Esophagus muscularis mucosa (tissue), 4 donors: ENCODE results near the gene NPPB.
A peak's percentile ranks its signal among the peaks of the same experiment; 100 is the strongest.

Experiments
- EP300 ChIP-seq: sonication (generic); formaldehyde crosslinking; IDR thresholded peaks from one replicate; pipeline ENCODE4 v1.6.1; 2017; ENCODE audit warnings: antibody characterized with exemption
- POLR2A ChIP-seq: fragments of 450-650 bp; IDR thresholded peaks from one replicate; pipeline ENCODE4 v1.6.1; 2017; ENCODE audit warnings: antibody characterized with exemption, moderate library complexity, mild to moderate bottlenecking, low read depth
- TF ChIP-seq, protein P1 (sequence below), 3 experiments: fragments of 200-600 bp in 2 of 3; fragments of 450-650 bp in 1 of 3; sonication (generic) in 2 of 3; IDR thresholded peaks; one replicate each; pipeline ENCODE4 v1.5.1; 2017 to 2019; ENCODE audit warnings: antibody characterized with exemption in 3 of 3, mild to moderate bottlenecking in 2 of 3, moderate library complexity in 1 of 3

DNA sequence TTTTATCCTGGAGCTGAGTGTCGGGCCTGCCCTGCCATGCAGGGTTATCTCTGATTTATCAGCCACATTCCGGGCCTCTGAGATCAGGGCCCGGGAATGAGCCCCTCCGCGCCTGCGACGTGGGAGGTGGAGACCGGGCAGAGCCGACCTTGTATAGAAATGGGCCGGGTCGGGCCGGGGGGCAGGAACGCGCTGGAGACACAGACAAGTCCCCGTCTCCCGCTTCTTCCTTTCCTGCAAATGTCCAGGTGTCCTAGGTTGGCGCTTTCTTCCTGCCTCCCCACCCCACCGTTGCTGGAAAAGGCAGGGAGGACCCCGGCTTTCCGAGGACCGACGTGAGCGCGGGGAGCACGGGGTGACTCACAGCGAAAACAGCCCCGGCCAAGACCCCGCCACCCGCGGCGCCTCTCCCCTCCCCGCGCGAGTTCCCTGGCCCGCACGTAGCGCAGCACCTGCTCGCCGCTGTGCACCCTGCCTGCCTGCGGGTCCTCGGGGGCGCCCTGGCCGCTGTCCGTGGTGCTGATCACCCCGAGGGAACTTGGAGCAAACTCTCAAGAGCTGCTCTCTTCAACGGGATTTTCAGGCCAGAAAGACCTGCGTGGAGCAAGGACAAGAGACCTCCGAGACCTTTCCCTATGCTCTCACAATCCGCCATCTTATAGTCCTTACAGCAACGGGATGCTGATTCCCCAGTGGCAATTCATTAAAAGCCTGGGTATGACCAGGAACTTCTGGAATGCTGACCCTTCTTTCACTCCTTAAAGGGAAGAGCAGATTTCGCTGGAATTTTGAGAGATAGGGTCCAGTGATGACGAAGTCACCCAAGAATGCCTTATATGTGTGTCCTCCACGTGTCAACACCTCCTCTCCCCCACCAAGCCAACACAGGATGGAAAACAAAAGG, 475 bp upstream of the NPPB start:
- TF ChIP-seq, protein P1, sequence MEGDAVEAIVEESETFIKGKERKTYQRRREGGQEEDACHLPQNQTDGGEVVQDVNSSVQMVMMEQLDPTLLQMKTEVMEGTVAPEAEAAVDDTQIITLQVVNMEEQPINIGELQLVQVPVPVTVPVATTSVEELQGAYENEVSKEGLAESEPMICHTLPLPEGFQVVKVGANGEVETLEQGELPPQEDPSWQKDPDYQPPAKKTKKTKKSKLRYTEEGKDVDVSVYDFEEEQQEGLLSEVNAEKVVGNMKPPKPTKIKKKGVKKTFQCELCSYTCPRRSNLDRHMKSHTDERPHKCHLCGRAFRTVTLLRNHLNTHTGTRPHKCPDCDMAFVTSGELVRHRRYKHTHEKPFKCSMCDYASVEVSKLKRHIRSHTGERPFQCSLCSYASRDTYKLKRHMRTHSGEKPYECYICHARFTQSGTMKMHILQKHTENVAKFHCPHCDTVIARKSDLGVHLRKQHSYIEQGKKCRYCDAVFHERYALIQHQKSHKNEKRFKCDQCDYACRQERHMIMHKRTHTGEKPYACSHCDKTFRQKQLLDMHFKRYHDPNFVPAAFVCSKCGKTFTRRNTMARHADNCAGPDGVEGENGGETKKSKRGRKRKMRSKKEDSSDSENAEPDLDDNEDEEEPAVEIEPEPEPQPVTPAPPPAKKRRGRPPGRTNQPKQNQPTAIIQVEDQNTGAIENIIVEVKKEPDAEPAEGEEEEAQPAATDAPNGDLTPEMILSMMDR (IDR thresholded peaks at IDR 0.05) = peak in 2 of 3 experiments; percentile 8 to 38
- TF ChIP-seq EP300 (no peak), POLR2A (no peak)
